Inferior parietal cortex (tissue), 1 donor: Measurements from ENCODE around the gene MAD1L1.
"Not testable (repeated sequence)": the region's sequence is repeated elsewhere in the genome, so short reads cannot be mapped to it uniquely, and the experiment has no call there.

ENCODE experiments used
- DNase-seq: peaks from one replicate; pipeline ENCODE4 v3.0.0-alpha.2; 2016; ENCODE audit errors: extremely low spot score

MAD1L1 gene

GRCh38 chr7:1990001-1990670 lies 242.6 kb downstream of the MAD1L1 start:
- no peak for DNase-seq

DNA sequence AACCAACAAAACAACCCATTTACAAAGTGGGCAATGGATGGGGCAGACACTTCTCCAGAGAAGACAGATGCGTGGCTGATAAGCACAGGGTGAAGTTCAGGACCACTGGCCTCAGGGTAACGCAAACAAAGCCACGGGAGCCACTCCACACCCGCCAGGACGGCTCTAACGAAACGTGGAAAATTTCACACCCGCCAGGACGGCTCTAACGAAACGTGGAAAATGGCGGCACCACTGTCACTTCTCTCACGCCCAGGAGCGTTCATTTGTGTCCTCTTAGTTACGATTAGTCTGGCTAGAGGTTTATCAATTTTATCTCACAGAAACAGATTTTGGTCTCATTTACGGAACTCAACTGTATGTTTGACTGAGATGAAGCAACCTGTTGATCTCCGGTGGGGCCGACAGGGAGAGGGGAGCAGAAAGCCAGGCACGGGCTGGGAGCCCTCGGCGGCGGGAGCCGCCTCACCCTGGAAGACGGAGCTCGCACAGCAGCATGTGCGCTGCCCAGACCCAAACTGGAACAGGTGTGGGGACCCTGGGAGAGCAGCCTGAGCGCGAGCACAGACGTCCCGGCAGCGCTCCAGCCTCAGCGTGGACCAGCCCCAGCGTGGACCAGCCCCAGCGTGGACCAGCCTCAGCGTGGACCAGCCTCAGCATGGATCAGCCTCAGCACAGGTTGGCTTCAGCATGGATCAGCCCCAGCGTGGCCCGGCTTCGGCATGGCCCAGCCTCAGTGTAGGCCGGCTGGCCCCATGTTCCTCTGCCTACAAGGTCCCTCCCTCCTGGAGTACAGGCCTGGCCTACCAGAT lies 243.5 kb downstream of the MAD1L1 start:
- no peak for DNase-seq

- DNase-seq = no peak
These were observed 244.2 kb downstream of the MAD1L1 start for GRCh38 chr7:1988533-1988930.

DNA sequence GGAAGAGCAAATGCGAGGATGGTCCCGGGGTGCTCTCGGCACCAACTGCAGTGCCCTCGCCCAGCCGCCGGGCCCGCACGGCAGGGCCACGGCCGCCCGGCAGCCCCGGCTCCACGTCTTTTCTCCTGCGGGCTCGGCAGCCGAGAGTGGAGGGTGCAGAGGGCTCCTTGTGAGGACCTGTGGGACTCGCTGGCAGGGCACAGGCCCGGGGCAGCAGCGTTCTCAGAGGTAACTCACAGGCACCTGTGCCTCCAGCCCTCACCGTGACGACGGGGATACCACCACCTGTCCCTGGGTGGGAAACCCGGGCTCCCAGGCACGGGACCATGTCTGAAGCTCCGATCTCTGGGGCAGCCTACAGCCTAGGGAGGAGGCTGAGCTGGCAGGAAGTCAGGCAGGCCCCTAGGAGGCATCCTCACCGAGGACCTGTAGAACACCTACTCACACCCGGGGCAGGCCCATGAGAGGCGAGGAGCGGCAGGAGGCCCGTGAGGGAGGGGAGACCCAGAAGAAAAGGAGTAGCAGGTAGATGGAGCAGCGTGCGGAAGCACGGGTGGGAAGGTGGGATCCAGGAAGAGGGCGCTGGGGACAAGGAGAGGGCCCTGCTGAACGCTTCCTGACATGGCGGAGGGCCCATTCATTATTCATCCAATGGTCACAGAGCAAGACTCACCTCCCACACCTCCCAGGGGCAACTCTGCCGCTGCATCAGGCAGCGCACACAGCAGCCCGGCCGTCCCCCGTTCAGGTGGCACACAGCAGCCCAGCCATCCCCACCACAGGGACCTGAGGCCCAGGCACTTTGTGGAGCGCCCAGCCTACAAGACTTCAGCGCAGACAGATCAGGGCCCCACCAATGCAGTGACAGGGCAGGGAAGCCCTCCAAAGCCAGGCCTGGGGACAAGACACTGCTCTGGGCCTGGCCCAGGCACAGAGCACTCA lies 244.9 kb downstream of the MAD1L1 start:
- DNase-seq = no peak

DNA sequence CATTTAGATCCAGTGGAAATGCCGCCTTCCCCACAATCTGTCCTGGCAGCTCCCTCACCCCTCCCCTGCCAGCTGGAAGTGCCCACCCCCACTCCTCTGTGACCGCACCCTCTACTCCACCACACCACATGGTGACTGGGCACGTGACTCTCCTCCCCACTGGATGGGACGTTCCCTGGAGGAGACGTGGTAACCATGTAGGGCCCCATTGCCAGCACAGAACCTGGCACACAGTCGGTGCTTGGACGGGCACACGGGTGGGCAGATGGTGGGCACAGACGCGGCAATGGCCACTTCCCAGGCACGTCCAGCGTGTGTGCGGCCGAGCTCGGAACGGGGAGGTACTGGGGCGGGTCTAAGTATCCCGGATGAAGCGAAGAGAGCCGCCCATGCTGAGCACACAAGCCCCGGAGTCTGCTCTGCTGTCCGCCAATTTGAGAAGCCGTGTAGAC lies 245.6 kb downstream of the MAD1L1 start:
- DNase-seq = no peak

- no peak for DNase-seq
These were observed 246.2 kb downstream of the MAD1L1 start for GRCh38 chr7:1986366-1987083.

GRCh38 chr7:1985936-1986335 lies 246.8 kb downstream of the MAD1L1 start:
- no peak for DNase-seq

- no peak for DNase-seq
These were observed 247.7 kb downstream of the MAD1L1 start for GRCh38 chr7:1985042-1985441.

DNA sequence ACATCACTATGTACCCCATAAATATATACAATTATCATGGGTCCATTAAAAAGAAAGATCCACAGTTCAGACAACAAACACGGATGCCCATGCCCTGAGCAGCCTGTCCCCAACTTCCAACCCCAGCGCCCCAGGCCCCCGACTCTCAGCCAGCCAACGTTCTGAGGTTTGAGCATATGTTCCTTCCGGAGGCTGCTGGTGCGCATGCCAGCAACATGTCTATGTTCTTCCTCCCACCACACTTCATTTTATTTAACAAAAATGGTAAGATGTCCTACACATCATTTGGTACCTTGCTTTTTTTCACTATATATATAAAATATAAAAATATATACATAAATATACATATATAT lies 250.9 kb downstream of the MAD1L1 start:
- no peak for DNase-seq

- DNase-seq = no peak
These were observed 251.4 kb downstream of the MAD1L1 start for GRCh38 chr7:1981201-1981877.

DNA sequence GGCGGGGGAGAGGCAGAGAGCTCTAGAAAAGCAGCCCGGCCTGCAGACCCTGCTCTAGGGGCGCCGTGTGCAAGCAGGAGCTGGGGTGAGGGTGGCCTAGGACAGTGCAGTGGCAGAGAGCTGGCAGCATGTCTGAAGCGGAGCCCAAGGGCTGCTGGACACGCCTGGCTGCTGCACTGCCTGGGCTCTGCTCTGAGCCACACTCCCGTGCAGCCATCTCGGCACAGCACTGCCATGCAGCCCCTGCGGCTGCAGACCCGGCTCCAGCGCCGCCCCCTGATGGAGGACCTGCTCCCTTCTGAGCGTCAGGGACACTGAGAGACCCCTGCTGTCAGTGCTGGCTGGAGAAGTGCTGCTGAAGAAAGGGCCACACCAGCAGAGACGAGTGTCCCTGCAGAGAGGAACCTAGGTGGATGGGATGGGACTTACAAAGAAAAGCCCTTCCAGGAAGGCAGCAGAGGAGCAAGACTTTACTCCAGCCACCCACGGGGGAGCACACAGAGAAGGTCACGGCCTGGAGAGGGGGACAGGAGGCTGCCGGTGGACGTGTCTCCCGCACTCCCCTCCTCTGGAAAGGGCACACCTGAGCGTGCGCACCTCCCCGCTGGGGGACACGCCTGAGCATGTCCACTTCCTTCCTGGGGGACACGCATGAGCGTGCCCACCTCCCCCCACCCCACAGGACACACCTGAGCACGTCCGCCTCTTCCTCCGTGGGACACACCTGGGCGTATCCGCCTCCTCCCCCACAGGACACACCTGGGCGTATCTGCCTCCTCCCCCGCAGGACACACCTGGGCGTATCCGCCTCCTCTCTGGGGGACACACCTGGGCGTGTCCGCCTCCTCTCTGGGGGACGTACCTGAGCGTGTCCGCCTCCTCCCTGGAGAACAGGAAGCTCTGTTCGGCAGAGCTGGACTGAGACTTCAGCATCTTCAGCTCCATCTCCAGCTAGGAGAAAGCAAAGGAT lies 252.9 kb downstream of the MAD1L1 start:
- no peak for DNase-seq

GRCh38 chr7:1978656-1979590 lies 253.8 kb downstream of the MAD1L1 start:
- no peak for DNase-seq

DNA sequence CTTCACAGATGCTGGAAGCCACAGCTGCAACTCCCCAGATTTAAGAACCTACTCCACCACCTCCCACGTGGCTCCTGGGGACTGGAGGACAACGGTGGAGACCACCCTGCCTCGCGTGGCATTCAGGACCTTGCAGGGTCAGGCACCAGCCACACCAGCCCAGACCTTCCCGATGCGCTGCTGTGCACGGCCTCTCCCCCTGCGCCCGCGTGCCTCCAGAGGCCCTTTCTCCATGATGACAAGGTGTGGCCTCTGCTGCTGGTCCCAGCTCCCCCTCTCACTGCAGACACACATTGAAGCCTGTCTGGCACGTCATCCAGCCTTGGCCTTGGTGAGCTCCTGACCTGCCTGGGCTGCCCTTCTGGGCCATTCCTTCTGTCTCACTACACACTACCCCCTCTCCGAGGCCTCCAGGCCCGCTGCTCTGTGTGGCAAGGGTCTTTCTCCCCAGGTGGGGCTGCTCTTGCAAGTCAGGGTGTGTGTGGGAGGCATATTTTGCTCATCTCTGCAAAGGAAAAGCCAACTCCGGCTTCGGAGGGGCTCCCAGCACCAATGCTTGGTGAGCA lies 254.8 kb downstream of the MAD1L1 start:
- DNase-seq = no peak

- DNase-seq = no peak
These were observed 255.5 kb downstream of the MAD1L1 start for GRCh38 chr7:1977059-1977875.

DNA sequence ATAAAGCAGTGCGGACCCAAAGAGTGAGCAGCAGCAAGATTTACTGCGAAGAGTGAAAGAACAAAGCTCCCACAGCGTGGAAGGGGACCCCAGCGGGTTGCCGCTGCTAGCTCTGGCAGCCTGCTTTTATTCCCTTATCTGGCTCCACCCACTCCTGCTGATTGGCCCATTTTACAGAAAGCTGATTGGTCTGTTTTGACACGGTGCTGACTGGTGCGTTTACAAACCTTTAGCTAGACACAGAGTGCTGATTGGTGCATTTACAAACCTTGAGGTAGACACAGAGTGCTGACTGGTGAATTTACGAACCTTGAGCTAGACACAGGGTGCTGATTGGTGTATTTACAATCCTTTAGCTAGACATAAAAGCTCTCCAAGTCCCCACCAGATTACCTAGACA lies 256.2 kb downstream of the MAD1L1 start:
- not testable (repeated sequence) for DNase-seq

- no peak for DNase-seq
These were observed 257.2 kb downstream of the MAD1L1 start for GRCh38 chr7:1975581-1975980.

- no peak for DNase-seq
These were observed 257.6 kb downstream of the MAD1L1 start for GRCh38 chr7:1975179-1975578.
